Heart left ventricle (tissue), 13 donors: ENCODE results near the gene MAST4.

Experiments used
- POLR2A ChIP-seq, 2 donors: fragments of 450-650 bp; IDR thresholded peaks; one replicate each; pipeline ENCODE4 v1.6.1; 2017; ENCODE audit warnings: antibody characterized with exemption in 2 of 2, mild to moderate bottlenecking in 2 of 2, moderate library complexity in 2 of 2
- TF ChIP-seq, protein P1 (sequence below), 12 donors: fragments of 200-600 bp; sonication (generic) in 4 of 12; IDR thresholded peaks; one replicate each; pipeline versions ENCODE4 v1.5.0 to v1.8.0; 2018 to 2022; ENCODE audit warnings: antibody characterized with exemption in 12 of 12, mild to moderate bottlenecking in 5 of 12
- donor health status: ischemic (EF 13 %, LVEDD 7.1; RV severe dilation, severe dysfunction).
- donor health status: DM: no; HTN: yes; CAD: no.
- donor health status: DM: no; HTN: no; CAD: no.
- donor health status: ischemic (EF 25% LVEDD 6.9; RV normal size, moderate dysfunction).
- donor health status: ischemic (EF 25% LVEDD 5.7; RV mildly dilated, moderate dysfunction).
- donor health status: ischemic (EF 35%, LVEDD 5.7; RV mildly dilated, moderate dysfunction).
- donor health status: nonischemic (EF 11% LVEDD 7.7; RV severe dilation, severe dysfunction).
- donor health status: DM: yes; HTN: yes; CAD: no.
- donor health status: PGD.
- donor health status: ischemic (EF 29% LVEDD 5.4; RV normal size, mild dysfunction).
- donor health status: nonischemic (EF 23%, LVEDD 6.1; RV moderate dilation, normal function).

DNA sequence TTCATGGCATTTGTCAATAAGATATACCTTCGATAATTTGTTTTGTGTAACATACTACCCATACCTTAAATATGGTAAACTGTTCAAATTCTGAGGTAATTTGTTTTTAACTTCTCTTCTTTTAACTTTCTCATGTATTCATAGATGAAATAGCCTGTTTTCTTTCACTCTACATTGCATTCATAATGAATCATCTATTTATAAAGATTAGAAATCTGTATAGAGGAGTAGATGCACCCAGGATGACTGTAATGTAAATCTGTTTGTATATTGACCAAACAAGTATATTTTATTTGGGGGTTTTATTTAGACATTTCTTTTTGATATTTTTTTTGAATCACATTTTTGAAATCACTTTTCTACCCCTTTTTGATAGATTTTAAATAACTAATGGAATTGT is 455.8 kb downstream of the MAST4 start:
- TF ChIP-seq, protein P1, sequence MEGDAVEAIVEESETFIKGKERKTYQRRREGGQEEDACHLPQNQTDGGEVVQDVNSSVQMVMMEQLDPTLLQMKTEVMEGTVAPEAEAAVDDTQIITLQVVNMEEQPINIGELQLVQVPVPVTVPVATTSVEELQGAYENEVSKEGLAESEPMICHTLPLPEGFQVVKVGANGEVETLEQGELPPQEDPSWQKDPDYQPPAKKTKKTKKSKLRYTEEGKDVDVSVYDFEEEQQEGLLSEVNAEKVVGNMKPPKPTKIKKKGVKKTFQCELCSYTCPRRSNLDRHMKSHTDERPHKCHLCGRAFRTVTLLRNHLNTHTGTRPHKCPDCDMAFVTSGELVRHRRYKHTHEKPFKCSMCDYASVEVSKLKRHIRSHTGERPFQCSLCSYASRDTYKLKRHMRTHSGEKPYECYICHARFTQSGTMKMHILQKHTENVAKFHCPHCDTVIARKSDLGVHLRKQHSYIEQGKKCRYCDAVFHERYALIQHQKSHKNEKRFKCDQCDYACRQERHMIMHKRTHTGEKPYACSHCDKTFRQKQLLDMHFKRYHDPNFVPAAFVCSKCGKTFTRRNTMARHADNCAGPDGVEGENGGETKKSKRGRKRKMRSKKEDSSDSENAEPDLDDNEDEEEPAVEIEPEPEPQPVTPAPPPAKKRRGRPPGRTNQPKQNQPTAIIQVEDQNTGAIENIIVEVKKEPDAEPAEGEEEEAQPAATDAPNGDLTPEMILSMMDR (IDR thresholded peaks at IDR 0.05): no peak
- TF ChIP-seq POLR2A (IDR thresholded peaks at IDR 0.05): no peak
